ENCODE data around the gene BTBD9. TPM values are rescaled to one million over a fixed set of nuclear protein-coding genes. Genes with fewer than 3 reads are reported as not detected.

BTBD9 gene
- polyA plus RNA-seq, 1 experiment: 5.4 TPM

- ChIA-PET POLR2A (no interaction called here), CTCF (no interaction called here)
- H3K27me3 ChIP-seq (ENCODE audit: control insufficient read depth, insufficient read depth, low read length): no peaks in the 10 kb centered on the region
- no peak overlapping the region for H3K4me3 ChIP-seq (ENCODE audit: low read depth, low read length)
- no peak for DNase-seq (ENCODE audit: low read depth)
- TF ChIP-seq, protein P1, sequence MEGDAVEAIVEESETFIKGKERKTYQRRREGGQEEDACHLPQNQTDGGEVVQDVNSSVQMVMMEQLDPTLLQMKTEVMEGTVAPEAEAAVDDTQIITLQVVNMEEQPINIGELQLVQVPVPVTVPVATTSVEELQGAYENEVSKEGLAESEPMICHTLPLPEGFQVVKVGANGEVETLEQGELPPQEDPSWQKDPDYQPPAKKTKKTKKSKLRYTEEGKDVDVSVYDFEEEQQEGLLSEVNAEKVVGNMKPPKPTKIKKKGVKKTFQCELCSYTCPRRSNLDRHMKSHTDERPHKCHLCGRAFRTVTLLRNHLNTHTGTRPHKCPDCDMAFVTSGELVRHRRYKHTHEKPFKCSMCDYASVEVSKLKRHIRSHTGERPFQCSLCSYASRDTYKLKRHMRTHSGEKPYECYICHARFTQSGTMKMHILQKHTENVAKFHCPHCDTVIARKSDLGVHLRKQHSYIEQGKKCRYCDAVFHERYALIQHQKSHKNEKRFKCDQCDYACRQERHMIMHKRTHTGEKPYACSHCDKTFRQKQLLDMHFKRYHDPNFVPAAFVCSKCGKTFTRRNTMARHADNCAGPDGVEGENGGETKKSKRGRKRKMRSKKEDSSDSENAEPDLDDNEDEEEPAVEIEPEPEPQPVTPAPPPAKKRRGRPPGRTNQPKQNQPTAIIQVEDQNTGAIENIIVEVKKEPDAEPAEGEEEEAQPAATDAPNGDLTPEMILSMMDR (IDR thresholded peaks at IDR 0.05; ENCODE audit: insufficient read depth, low read depth, low read length): no peak
- peaks cover 7% of the 10 kb centered on the region for H3K36me3 ChIP-seq (ENCODE audit: control insufficient read depth, insufficient read depth, low read length)
Observed at GRCh38 chr6:38157905-38158304, 481.8 kb downstream of the BTBD9 start.

- TF ChIP-seq, protein P1 (IDR thresholded peaks at IDR 0.05; ENCODE audit: insufficient read depth, low read depth, low read length): no peak
- no peak for DNase-seq (ENCODE audit: low read depth)
- ChIA-PET CTCF (no interaction called here), POLR2A (no interaction called here)
- Histone ChIP-seq H3K4me3 (ENCODE audit: low read depth, low read length) (no peak overlapping the region), H3K27me3 (ENCODE audit: control insufficient read depth, insufficient read depth, low read length) (no peaks in the 10 kb centered on the region), H3K36me3 (ENCODE audit: control insufficient read depth, insufficient read depth, low read length) (peaks cover 9% of the 10 kb centered on the region)
Observed at GRCh38 chr6:38156818-38157565, 482.7 kb downstream of the BTBD9 start.

DNA sequence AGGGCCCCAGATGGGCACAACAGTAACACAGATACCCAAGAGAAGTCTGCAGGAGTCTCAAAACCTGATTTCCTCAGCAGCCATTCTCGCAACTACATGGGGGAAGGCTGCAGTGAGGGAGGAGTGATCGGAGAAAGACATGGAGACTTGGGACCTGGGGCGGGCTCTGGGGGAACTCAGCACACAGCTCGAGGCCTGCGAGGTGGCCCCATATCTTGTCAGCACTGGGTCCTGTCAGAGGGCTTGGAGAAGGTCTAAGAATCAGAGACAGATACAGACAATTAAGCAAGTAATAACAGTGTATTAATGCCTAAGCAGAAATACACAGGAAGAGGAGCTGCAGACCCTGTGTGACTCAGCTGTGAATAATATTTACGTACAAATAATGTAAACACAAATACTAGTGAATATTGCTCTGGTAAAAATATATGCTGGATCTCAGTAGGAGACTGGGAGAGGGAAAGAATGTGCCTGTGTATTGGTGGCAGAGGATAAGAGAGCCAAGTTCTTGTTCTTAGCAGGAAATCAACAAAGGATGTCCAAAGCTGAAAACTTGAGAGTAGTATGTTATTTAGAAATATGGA is 484.0 kb downstream of the BTBD9 start:
- POLR2A ChIA-PET: no interaction called here
- DNase-seq (ENCODE audit: low read depth): no peak
- H3K4me3 ChIP-seq (ENCODE audit: low read depth, low read length): no peak overlapping the region
- peaks cover 11% of the 10 kb centered on the region for H3K36me3 ChIP-seq (ENCODE audit: control insufficient read depth, insufficient read depth, low read length)
- TF ChIP-seq, protein P1 (IDR thresholded peaks at IDR 0.05; ENCODE audit: insufficient read depth, low read depth, low read length): no peak
- no peaks in the 10 kb centered on the region for H3K27me3 ChIP-seq (ENCODE audit: control insufficient read depth, insufficient read depth, low read length)
- CTCF ChIA-PET: no interaction called here

GRCh38 chr6:38155144-38155543 is 484.6 kb downstream of the BTBD9 start:
- Histone ChIP-seq H3K36me3 (ENCODE audit: control insufficient read depth, insufficient read depth, low read length) (peaks cover 11% of the 10 kb centered on the region), H3K27me3 (ENCODE audit: control insufficient read depth, insufficient read depth, low read length) (no peaks in the 10 kb centered on the region), H3K4me3 (ENCODE audit: low read depth, low read length) (no peak overlapping the region)
- TF ChIP-seq, protein P1 (IDR thresholded peaks at IDR 0.05; ENCODE audit: insufficient read depth, low read depth, low read length): no peak
- ChIA-PET POLR2A (no interaction called here), CTCF (no interaction called here)
- DNase-seq (ENCODE audit: low read depth): no peak

GRCh38 chr6:38154731-38155130 is 485.0 kb downstream of the BTBD9 start:
- ChIA-PET CTCF (no interaction called here), POLR2A (no interaction called here)
- DNase-seq (ENCODE audit: low read depth): no peak
- Histone ChIP-seq H3K36me3 (ENCODE audit: control insufficient read depth, insufficient read depth, low read length) (peaks cover 11% of the 10 kb centered on the region), H3K4me3 (ENCODE audit: low read depth, low read length) (no peak overlapping the region), H3K27me3 (ENCODE audit: control insufficient read depth, insufficient read depth, low read length) (no peaks in the 10 kb centered on the region)
- TF ChIP-seq, protein P1 (IDR thresholded peaks at IDR 0.05; ENCODE audit: insufficient read depth, low read depth, low read length): no peak

All from BJ (cell line).